Skeletal muscle cell (primary cell): ENCODE measurements around the gene MC4R.

Experiments used
- DNase-seq: peaks from one replicate; pipeline ENCODE4 v3.0.0-alpha.2; 2010; ENCODE audit warnings: low read depth
- H3K4me3 ChIP-seq: 2 replicates; pipeline ENCODE4 v1.5.1; 2011; ENCODE audit warnings: low read depth, mild to moderate bottlenecking, control low read depth, low read length, moderate library complexity

The MC4R gene

DNA sequence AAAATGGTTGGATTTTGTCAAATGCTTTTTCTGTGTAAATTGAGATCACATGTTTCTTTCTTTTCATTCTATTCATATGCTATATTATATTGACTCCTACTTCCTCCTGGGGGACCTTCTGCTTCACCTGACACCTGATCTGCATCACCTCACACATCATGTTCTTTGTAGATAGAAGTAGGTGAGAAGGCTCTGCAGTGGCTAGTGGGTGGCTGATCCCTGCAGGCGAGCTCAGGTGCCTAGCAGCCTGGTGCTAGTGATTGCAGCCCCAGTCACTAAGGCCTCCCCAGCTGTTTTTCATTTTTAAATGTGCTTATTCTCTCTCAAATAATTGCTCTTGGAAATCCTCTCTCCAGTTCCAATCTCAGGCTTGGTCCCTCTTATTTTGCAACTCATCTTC is 33.6 kb downstream of the MC4R start:
- no peak for DNase-seq
- H3K4me3 ChIP-seq = no peak overlapping the region

GRCh38 chr18:60331890-60332289 is 40.7 kb downstream of the MC4R start:
- H3K4me3 ChIP-seq = no peak overlapping the region
- DNase-seq = no peak

GRCh38 chr18:60329131-60329530 is 43.4 kb downstream of the MC4R start:
- no peak overlapping the region for H3K4me3 ChIP-seq
- DNase-seq = no peak

DNA sequence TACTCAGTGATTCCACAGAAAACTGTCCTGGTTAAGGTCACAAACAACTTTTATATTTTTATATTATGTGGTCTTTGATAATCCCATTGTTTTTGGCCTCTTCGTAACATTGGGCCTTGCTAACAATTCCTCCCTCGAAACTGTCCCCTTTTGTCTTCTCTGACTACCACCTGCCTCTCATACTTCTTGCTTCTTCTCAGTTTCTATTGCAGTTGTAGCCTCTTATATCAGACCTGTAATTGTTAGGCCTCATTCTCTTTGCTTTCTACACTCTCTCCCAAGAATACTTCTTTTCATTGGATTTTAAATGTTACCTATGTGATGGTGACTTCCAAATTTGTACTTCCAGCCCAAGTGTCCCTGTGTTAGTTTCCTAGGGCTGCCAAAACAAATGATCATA is 44.7 kb downstream of the MC4R start:
- no peak for DNase-seq

DNA sequence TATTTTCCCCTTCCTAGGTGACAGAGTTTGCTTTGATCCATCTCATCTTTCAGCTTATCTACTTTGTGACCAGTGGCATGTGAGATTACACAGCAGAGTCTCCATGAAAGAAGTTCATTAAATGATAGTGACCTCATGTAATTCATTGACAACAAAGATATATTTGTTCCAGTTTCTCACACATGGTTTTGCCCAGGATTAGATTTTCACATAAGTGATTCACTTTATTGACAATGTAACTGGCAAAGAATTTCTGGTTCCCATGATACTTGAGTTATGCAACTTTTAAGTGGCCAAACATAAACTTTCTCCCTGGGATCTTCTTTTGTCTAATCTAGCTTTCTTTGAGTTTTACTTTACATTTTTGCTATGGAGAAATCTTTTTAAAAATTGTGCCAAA is 50.0 kb downstream of the MC4R start:
- no peak overlapping the region for H3K4me3 ChIP-seq
- DNase-seq = peak; percentile 9

More for the DNA sequence above, 44.7 kb downstream of the MC4R start:
- no peak overlapping the region for H3K4me3 ChIP-seq
